HuH-7 (cell line): Measurements from ENCODE around the gene KRT31.
"Not testable (repeated sequence)": the region's sequence is repeated elsewhere in the genome, so short reads cannot be mapped to it uniquely, and the experiment has no call there.

Experiments
- DNase-seq: peaks from one replicate; pipeline ENCODE4 v3.0.0; 2011; ENCODE audit warnings: low spot score

KRT31 gene

DNA sequence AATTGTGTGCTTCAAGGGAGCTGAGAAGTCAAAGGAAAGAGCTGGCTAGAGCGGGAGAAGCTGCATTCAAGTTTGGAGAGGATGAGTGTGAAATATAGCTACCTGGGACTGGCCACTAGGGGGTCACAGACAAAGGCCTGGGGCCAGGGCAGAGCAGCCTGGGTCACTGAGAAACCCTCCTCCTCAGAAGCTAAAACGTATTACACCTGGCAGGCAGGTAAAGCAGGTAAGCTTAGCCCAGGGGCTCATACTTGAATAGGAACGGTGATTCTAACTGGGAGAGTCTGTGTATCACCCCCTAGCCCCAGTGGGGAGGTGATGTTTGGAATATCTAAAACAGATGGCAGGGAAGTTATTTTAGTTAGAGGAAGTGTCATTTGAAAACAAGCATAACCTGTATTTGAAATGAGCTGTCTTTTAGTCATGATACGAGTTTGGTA, 20.2 kb upstream of the KRT31 start:
- DNase-seq = peak; percentile 51

- no peak for DNase-seq
Measured at GRCh38 chr17:41417127-41417526, 19.7 kb upstream of the KRT31 start.

DNA sequence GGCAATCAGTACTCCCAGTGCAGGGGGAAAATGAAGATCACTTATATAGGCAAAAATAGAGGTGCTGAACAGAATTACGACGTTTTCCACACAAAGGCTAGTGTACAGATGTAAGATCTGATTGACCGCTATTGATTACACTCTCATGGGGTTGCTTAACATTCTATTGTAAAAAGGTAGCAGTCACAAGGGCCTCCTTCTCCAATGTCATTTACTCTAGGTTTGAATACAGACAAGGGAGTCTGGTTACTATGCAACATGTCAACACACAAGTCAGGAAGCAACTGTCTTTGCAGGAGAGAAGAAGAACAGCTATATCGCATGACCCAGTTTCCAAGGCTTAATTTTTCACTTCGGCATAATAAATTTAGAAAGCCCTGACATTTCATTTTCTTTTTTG, 19.1 kb upstream of the KRT31 start:
- DNase-seq = no peak

- DNase-seq = no peak
Measured at GRCh38 chr17:41415833-41416335, 18.5 kb upstream of the KRT31 start.

DNA sequence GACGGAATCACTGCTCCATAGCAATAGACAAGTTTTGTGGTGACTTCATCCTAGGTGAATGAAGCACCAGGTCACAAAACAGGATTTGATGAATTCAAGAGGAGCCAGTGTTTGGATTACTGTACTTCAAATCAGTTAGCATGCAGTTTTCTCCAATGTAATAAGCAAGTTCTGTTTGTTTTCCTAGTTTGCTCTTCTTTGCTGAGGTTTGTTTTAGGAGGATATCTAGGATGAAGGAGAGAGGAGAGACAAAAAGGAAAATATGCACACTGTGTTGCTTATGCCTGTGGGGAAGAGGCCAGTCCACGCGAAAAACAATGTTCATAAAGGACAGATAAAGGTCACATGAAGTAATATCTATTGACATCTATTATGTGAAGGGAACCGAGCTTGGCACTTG, 18.0 kb upstream of the KRT31 start:
- DNase-seq = no peak

- DNase-seq = no peak
Measured at GRCh38 chr17:41413982-41414381, 16.6 kb upstream of the KRT31 start.

GRCh38 chr17:41413353-41413957, 16.0 kb upstream of the KRT31 start:
- DNase-seq = no peak

- no peak for DNase-seq
Measured at GRCh38 chr17:41411072-41411840, 13.8 kb upstream of the KRT31 start.

- DNase-seq = no peak
Measured at GRCh38 chr17:41407226-41407625, 9.8 kb upstream of the KRT31 start.

DNA sequence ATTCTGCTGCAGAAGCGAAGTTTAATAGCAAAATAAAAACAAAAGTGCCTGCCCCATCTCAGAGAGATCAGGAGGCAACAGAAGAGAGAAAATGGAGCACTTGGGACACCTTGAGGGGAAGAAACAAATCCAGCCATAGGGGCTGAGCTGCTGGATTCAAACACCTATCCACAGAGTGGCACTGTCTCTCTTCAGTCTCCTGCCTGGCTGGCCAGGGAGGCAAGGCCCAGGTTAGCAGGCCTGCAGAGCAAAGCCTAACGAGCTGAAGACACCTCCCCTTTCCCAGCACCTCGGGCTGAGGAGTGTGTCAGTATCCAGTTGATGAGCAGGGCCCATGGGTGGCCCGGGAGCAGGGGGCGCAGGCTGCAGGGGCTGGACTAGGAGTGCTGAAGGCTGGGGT, 8.8 kb upstream of the KRT31 start:
- no peak for DNase-seq

GRCh38 chr17:41404024-41404671, 6.7 kb upstream of the KRT31 start:
- no peak for DNase-seq

GRCh38 chr17:41403404-41404023, 6.1 kb upstream of the KRT31 start:
- no peak for DNase-seq

DNA sequence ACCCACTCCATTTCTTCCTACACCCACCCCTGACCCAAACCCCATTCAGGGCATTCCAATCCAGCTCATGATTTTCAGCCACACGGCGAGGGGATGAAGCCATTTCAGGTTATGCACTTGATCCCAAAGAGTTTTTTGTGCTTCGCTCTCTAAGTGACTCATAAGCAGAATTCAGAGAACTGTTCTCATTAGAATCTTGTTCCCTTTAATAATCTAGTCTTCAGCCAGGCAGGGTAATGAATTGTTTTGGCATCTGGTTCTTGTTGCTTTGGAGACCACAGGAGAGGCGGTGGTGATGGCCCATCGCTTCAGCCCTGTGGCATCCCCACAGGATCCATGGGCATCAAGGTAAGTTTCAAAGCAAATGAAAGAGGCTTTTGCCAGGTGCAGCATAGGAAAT, 4.8 kb upstream of the KRT31 start:
- DNase-seq = no peak

DNA sequence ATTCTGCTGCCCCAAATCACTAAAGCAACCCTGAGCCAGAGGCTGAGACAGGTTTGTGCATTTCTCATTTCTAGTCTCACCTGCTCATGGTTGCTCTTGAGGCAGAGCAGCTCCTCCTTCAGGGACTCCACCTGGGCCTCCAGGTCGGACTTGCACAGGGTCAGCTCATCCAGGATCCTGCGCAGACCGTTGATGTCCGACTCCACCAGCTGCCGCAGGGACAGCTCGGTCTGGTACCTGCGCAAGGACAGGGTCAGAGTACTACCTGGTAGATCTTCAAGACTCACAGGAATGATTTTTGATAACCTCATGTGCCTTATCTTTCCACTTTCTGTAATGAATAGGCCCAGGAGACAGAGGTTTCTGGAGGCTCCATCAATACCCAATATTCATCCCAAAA, 1.1 kb downstream of the KRT31 start:
- DNase-seq = no peak

DNA sequence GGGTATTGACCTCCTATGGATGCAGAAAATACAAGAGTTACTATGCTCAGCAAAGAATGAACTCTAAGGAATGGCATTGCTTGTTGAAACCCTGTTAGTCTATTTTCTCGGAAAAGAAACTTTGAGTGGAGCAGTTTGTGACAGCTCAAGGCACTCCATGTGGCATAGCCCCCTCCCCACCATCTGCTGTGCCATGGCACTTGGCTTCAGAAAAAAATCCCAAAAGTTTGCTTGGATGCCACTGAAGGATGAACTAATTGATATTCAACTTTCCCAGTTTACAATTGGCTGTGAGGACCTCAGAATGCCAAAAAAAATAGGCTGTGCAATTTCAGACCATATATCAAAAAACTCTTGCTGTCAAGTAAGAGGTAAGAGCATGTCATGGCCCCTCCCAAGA, 1.8 kb downstream of the KRT31 start:
- no peak for DNase-seq

- DNase-seq = not testable (repeated sequence)
Measured at GRCh38 chr17:41395044-41395443, 2.4 kb downstream of the KRT31 start.

DNA sequence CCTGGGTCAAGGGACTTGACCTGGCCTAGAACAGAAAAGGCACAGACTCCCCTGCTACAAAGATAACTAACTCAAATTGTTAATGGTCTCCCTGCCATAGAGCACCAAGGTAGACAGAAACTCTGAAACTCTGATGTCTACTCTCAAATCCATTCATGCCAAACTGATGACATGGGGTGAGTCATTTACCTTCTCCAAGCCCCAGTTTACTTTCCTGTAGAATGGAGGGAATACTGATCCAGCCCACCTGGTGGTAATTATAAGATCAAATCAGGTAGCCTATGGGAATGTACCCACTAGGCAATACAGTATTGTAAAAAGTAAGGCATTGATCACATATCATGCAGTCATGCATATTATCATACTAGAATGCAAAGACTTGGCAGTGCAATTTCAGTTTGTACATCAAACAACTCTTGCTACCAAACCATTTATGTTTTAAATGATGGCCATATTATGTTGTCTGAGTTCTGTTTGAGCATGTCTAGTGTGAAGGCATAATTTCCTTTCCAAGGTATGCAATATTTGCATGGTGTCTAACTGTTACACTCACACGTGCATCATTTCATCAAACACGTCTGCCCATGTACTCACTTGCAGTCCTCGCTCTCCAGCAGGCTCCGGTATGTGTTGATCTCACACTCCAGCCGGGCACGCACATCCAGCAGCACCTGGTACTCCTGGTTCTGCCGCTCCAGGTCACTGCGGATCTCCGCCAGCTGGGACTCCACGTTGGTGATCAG, 3.0 kb downstream of the KRT31 start:
- DNase-seq = no peak

DNA sequence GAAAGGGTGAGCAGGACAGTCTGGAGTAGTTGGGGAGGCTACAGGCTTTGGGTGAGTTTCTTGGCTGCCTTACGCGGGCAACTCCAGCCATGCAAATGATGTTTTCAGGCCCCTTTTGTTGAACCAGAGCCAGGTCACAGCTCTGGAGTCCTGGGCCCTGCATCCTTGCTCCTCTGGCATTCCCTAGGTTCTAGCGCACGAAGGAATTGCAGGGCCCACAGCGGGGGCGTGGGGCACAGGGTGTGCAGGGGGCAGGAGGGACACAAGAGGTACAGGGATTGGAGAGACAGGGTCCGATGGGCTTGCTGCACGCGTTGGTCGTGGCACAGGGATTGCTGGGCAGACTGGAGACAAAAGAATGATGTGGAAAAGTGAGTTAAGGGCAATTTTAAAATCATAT, 3.6 kb downstream of the KRT31 start:
- no peak for DNase-seq

- DNase-seq = no peak
Measured at GRCh38 chr17:41393294-41393693, 4.1 kb downstream of the KRT31 start.

DNA sequence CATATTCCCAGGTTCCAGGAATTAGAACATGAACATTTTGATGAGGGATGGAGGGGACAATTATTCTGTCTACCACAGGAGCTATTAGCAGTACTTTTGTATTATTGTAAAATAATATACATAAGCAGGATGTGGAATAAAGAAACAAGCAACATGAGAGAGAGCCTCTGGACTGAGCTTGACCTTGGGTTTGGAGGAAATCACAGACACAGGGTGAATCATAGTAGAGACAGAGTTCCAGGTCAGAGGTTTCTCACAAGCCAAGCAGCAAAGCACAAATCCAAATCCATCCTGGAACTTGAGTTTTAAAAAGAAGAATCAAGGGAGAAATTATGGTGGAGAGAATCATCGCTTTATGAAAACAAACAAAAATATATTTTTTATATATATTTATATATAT, 5.1 kb downstream of the KRT31 start:
- DNase-seq = no peak

DNA sequence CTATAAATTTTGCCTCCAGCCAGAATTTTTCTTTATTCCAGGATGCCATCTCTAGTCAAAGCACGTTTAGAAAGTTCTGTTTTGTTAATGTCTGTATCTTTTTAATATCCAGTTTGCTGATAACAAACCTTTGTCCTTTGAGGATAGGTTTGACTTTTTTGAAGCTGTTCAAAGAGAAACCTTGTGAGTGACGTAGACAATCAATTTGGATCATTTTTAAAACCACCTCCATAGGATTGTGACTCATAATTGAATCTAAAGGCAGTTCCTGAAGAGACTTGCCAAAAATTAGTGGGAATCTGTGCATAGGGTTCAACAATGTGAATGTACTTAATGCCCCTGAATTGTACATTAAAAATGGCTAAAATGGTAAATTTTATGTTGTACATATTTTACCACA, 5.9 kb downstream of the KRT31 start:
- DNase-seq = no peak

DNA sequence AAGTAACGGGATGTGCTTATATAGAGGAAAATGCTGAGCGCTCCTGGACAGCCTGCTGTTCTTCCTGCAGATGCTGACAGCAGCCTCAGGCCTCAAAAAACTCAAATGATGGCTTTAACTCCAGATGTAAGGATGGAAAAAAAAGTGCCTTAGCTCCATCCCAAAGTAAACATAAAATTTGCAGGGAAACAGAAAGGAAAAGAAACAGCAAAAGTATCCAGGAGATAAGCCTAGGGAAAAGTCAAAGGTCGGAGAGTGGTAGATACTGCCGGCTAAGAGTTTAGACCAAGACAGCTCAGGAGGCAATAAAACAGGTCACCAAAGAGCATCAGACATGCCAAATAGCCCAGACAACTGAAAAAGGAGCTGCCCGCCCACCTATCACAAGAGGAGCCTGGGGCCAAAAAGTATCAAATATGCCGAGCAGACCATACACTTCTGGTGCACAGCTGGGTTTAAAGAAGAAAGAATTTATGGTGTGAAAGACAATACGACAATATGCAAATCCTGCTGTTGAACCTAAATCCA, 6.9 kb downstream of the KRT31 start:
- DNase-seq = no peak
